CMK (cell line): ENCODE data around the gene RSF1.

Experiments used
- DNase-seq: peaks from one replicate; pipeline ENCODE4 v3.0.0-alpha.2; 2010; ENCODE audit warnings: low read depth

Gene RSF1

GRCh38 chr11:77750394-77751156, 69.9 kb downstream of the RSF1 start:
- no peak for DNase-seq

- DNase-seq: no peak
Measured at GRCh38 chr11:77749232-77749631, 71.3 kb downstream of the RSF1 start.

- DNase-seq: no peak
Measured at GRCh38 chr11:77748266-77748665, 72.3 kb downstream of the RSF1 start.

- no peak for DNase-seq
Measured at GRCh38 chr11:77747381-77747969, 73.0 kb downstream of the RSF1 start.

- DNase-seq: no peak
Measured at GRCh38 chr11:77736473-77736872, 84.0 kb downstream of the RSF1 start.

GRCh38 chr11:77734890-77735289, 85.6 kb downstream of the RSF1 start:
- DNase-seq: no peak

- no peak for DNase-seq
Measured at GRCh38 chr11:77732143-77732542, 88.4 kb downstream of the RSF1 start.

- no peak for DNase-seq
Measured at GRCh38 chr11:77730789-77731188, 89.7 kb downstream of the RSF1 start.

- DNase-seq: no peak
Measured at GRCh38 chr11:77729063-77729462, 91.5 kb downstream of the RSF1 start.

- DNase-seq: no peak
Measured at GRCh38 chr11:77728203-77728786, 92.2 kb downstream of the RSF1 start.

GRCh38 chr11:77726524-77726923, 94.0 kb downstream of the RSF1 start:
- no peak for DNase-seq

- no peak for DNase-seq
Measured at GRCh38 chr11:77725433-77725832, 95.1 kb downstream of the RSF1 start.

GRCh38 chr11:77724636-77725035, 95.9 kb downstream of the RSF1 start:
- no peak for DNase-seq

- no peak for DNase-seq
Measured at GRCh38 chr11:77723024-77723423, 97.5 kb downstream of the RSF1 start.

- no peak for DNase-seq
Measured at GRCh38 chr11:77710358-77710757, 110.2 kb downstream of the RSF1 start.

- no peak for DNase-seq
Measured at GRCh38 chr11:77705876-77706579, 114.5 kb downstream of the RSF1 start.

GRCh38 chr11:77705195-77705875, 115.2 kb downstream of the RSF1 start:
- DNase-seq: peak; percentile 30

GRCh38 chr11:77704029-77704428, 116.5 kb downstream of the RSF1 start:
- no peak for DNase-seq

GRCh38 chr11:77699425-77699824, 121.1 kb downstream of the RSF1 start:
- DNase-seq: no peak

- DNase-seq: no peak
Measured at GRCh38 chr11:77698896-77699295, 121.6 kb downstream of the RSF1 start.

- DNase-seq: no peak
Measured at GRCh38 chr11:77697865-77698264, 122.7 kb downstream of the RSF1 start.

GRCh38 chr11:77695417-77695816, 125.1 kb downstream of the RSF1 start:
- DNase-seq: no peak
